T-cell (primary cell): ENCODE results near the gene FOCAD. TPM values are rescaled to one million over a fixed set of nuclear protein-coding genes. Genes with fewer than 3 reads are reported as not detected.

Experiments used
- ATAC-seq, 4 experiments: fragments of 200-7000 bp in 3 of 4; fragments of 150-1000 bp in 1 of 4; cut with Tn5 transposase; replicated peaks in 1 of 4; 1 replicate in 3 of 4; 2 replicates in 1 of 4; pipeline ENCODE4 v1.10.0; 2021; ENCODE audit warnings: moderate library complexity in 3 of 4, mild to moderate bottlenecking in 2 of 4, moderate number of reproducible peaks in 1 of 4
- CTCF ChIA-PET, 2 donors: fragments of 300-600 bp; sonication (Branson Sonifier 250); formaldehyde crosslinking; loops; one replicate each; lab custom pipeline; 2022; ENCODE audit warnings: antibody characterized with exemption in 2 of 2; lab: Charles Lee
- POLR2A ChIA-PET, 2 donors: fragments of 300-600 bp; sonication (Branson Sonifier 250); formaldehyde crosslinking; loops; one replicate each; lab custom pipeline; 2022; ENCODE audit warnings: antibody characterized with exemption in 2 of 2; lab: Charles Lee
- DNase-seq, 35 experiments: peaks; one replicate each; pipeline versions ENCODE4 v3.0.0 to v3.0.0-alpha.2; 2013 to 2023
- H3K27ac ChIP-seq: one replicate; pipeline ENCODE4 v1.5.1; 2013; ENCODE audit warnings: low read length
- H3K27me3 ChIP-seq, 2 experiments: replicated peaks in 1 of 2; 1 replicate in 1 of 2; 2 replicates in 1 of 2; pipeline versions ENCODE4 v1.6.1 to v1.7.0; 2013; ENCODE audit warnings: low read length in 1 of 2, mixed read lengths in 1 of 2; ENCODE audit not compliant: control insufficient read depth in 2 of 2, insufficient read depth in 2 of 2; ENCODE audit errors: extremely low read depth in 1 of 2
- H3K36me3 ChIP-seq, 2 donors: 1 replicate in 1 of 2; 2 replicates in 1 of 2; pipeline versions ENCODE4 v1.6.1 to v1.7.0; 2013; ENCODE audit warnings: low read length in 1 of 2; ENCODE audit not compliant: control insufficient read depth in 2 of 2, insufficient read depth in 1 of 2; ENCODE audit errors: extremely low read depth in 1 of 2
- H3K4me1 ChIP-seq, 2 experiments: 1 replicate in 1 of 2; 2 replicates in 1 of 2; pipeline versions ENCODE4 v1.6.1 to v1.7.0; 2013; ENCODE audit warnings: low read length in 2 of 2, mixed read lengths in 1 of 2; ENCODE audit not compliant: insufficient read depth in 2 of 2, control insufficient read depth in 1 of 2; ENCODE audit errors: extremely low read depth in 1 of 2
- H3K4me3 ChIP-seq, 2 donors: 1 replicate in 1 of 2; 2 replicates in 1 of 2; pipeline versions ENCODE4 v1.5.1 to v1.7.0; 2013; ENCODE audit warnings: mild to moderate bottlenecking in 2 of 2, low read length in 1 of 2, moderate library complexity in 1 of 2; ENCODE audit not compliant: control insufficient read depth in 1 of 2; ENCODE audit errors: extremely low read depth in 1 of 2
- H3K9me3 ChIP-seq: 2 replicates; pipeline ENCODE4 v1.7.0; 2013
- H3K27ac Mint-ChIP-seq, 2 donors: one replicate each; pipeline ENCODE4 v1.8.0; 2020 to 2021; ENCODE audit warnings: mild to moderate bottlenecking in 2 of 2, mixed read lengths in 2 of 2
- H3K27me3 Mint-ChIP-seq, 2 donors: one replicate each; pipeline ENCODE4 v1.8.0; 2021 to 2022; ENCODE audit warnings: mixed read lengths in 2 of 2
- H3K36me3 Mint-ChIP-seq: one replicate; pipeline ENCODE4 v1.8.0; 2021; ENCODE audit warnings: mixed read lengths
- H3K4me1 Mint-ChIP-seq, 3 donors: one replicate each; pipeline ENCODE4 v1.8.0; 2020 to 2022; ENCODE audit warnings: mixed read lengths in 3 of 3, mild to moderate bottlenecking in 1 of 3
- H3K4me3 Mint-ChIP-seq, 3 donors: one replicate each; pipeline ENCODE4 v1.8.0; 2020 to 2022; ENCODE audit warnings: mild to moderate bottlenecking in 3 of 3, mixed read lengths in 3 of 3, moderate library complexity in 3 of 3
- H3K9me3 Mint-ChIP-seq, 3 donors: one replicate each; pipeline ENCODE4 v1.8.0; 2020 to 2022; ENCODE audit warnings: mixed read lengths in 3 of 3
- WGBS: methylation state at CpG from one replicate; pipeline ENCODE4 v1.1.5; 2013; ENCODE audit warnings: missing lambda C conversion rate; ENCODE audit not compliant: insufficient coverage; 5-methylcytosine and 5-hydroxymethylcytosine counted together
- total RNA-seq, 35 experiments: library from RNA in 6 of 35; stranded (reverse) in 6 of 35; fragments of 120-200 nt in 1 of 35; gene quantifications; one replicate each; pipeline versions ENCODE4 v1.2.1 to v1.2.4 and lab custom pipeline; 2013 to 2026

The FOCAD gene
- total RNA-seq, 5 donors from 2014 or later (not counting 1 experiment from before 2014, with no cell fraction given): 13.4 to 29.0 (median 21.3) TPM

GRCh38 chr9:20786807-20787206 lies 102.7 kb downstream of the FOCAD start:
- CTCF ChIA-PET: no interaction called here
- ATAC-seq (no peak), DNase-seq (no peak)
- H3K27me3 Mint-ChIP-seq: no peaks in the 10 kb centered on the region
- H3K4me3 ChIP-seq: no peak overlapping the region
- H3K9me3 ChIP-seq: no peaks in the 10 kb centered on the region
- no peaks in the 10 kb centered on the region for H3K27me3 ChIP-seq
- H3K4me1 ChIP-seq: no peaks in the 10 kb centered on the region
- H3K4me1 Mint-ChIP-seq: no peaks in the 10 kb centered on the region
- peaks cover 0 to 8% of the 10 kb centered on the region in 2 donors for H3K36me3 ChIP-seq
- no peak overlapping the region for H3K27ac ChIP-seq
- no peak overlapping the region for H3K4me3 Mint-ChIP-seq
- H3K9me3 Mint-ChIP-seq: no peaks in the 10 kb centered on the region
- H3K36me3 Mint-ChIP-seq: peaks cover 52% of the 10 kb centered on the region
- POLR2A ChIA-PET: no interaction called here
- no peak overlapping the region for H3K27ac Mint-ChIP-seq
- WGBS: no CpG with 5 or more reads among the region's 1 CpG

DNA sequence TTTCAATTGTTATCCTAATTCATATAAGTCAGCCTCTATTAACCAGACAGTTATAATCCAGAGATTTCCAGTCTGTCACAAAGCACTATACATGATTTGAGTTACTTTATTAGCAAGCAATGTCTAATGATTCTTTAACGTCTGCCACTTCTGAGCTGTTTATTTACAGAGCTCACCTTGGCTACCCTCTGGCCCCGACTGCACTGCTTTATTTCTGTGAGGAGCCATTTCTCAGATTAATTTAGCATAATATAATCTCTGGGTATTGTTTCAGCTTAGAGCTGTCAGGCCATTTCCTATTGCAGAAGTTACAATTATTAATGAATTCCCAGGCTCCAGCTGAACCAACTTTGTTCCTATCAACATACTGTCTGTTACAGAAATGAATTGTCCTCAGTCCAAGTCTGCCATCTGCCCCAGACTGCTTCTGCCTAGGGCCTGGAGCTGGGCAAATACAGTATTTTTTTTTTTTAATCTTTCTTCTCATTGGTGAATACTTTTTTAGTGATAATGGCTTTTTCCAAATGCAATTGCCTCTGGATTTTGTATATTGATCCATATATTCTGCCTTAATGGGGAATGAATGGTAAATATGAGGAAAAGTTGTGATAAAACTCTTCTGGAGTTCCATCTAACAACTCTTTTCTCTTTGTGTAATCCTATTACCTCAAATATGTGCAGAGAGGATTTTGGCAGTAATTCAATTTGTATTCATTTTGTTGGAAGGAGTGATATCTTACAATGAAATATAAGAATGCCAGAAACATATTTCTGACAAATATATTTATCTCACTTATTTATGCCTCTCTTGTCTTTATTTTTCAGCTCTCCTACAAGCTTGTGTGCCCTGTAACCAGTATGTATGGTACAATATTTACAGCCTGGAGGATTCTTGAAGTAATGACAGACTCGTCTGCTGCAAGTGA lies 104.7 kb downstream of the FOCAD start:
- WGBS: no CpG with 5 or more reads among the region's 3 CpGs
- Mint-ChIP-seq H3K4me3 (no peak overlapping the region), H3K9me3 (no peaks in the 10 kb centered on the region), H3K27ac (no peak overlapping the region), H3K27me3 (no peaks in the 10 kb centered on the region), H3K36me3 (peaks cover 50% of the 10 kb centered on the region), H3K4me1 (no peaks in the 10 kb centered on the region)
- ChIA-PET POLR2A (no interaction called here), CTCF (interaction anchor here (0.7 to 0.8 kb wide), 2 partner anchors 19 to 50 kb away, joined by 3 to 4 read pairs; no protein-coding TSS in a partner anchor)
- Histone ChIP-seq H3K27ac (no peak overlapping the region), H3K9me3 (no peaks in the 10 kb centered on the region), H3K27me3 (no peaks in the 10 kb centered on the region), H3K4me3 (no peak overlapping the region), H3K4me1 (no peaks in the 10 kb centered on the region), H3K36me3 (peaks cover 0 to 8% of the 10 kb centered on the region in 2 donors)
- ATAC-seq (no peak), DNase-seq (no peak)

DNA sequence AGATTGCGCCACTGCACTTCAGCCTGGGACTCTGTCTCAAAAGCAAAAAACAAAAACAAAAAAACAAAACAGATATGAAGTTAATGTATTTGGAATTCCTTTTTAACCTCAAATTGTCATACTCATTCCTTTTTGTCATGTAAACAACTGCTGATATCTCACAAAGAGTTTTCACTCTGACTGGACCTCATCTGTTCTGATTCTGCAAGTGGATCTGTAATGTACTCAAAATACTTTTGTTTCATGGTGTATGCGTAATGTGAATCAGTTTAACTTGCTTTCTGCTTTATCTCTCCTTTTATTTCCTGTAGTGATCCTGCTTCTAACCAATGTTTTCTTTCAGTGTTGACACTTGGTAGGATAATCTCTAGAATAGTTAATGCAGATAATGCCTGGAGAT lies 106.7 kb downstream of the FOCAD start:
- POLR2A ChIA-PET: no interaction called here
- H3K36me3 Mint-ChIP-seq: peaks cover 49% of the 10 kb centered on the region
- no peak for DNase-seq

DNA sequence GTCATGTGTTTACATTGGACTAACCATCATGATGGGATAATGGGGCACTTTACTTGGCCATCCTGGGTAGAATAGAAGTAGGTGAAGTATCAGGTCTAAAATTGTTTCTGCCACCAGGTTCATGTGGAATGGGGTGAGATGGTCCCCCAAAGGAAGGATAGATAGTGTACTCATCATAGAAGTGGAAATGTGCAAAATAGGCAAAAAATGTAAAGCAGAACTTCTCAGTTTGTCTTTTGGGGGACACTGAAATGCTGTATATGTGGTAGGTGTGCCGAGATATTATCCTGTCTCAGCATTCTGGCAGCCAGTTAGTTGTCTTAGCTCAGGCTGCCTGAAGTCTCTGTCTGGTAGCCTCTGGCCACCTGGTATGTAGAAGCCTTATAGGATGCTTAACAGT lies 107.6 kb downstream of the FOCAD start:
- Mint-ChIP-seq H3K9me3 (no peaks in the 10 kb centered on the region), H3K36me3 (peaks cover 50% of the 10 kb centered on the region), H3K27me3 (no peaks in the 10 kb centered on the region), H3K4me3 (no peak overlapping the region), H3K4me1 (no peaks in the 10 kb centered on the region), H3K27ac (no peak overlapping the region)
- no peaks in the 10 kb centered on the region for H3K4me1 ChIP-seq
- peaks cover 0 to 8% of the 10 kb centered on the region in 2 donors for H3K36me3 ChIP-seq
- no peak overlapping the region for H3K4me3 ChIP-seq
- ATAC-seq (no peak), DNase-seq (no peak)
- H3K9me3 ChIP-seq: no peaks in the 10 kb centered on the region
- no peaks in the 10 kb centered on the region for H3K27me3 ChIP-seq
- POLR2A ChIA-PET: no interaction called here
- CTCF ChIA-PET: no interaction called here
- 80% methylated on average over 1 of the region's 1 CpG for WGBS
- no peak overlapping the region for H3K27ac ChIP-seq

More for the DNA sequence above, 106.7 kb downstream of the FOCAD start:
- no peak for ATAC-seq
- Histone ChIP-seq H3K36me3 (peaks cover 0 to 8% of the 10 kb centered on the region in 2 donors), H3K4me3 (no peak overlapping the region), H3K27ac (no peak overlapping the region), H3K4me1 (no peaks in the 10 kb centered on the region), H3K27me3 (no peaks in the 10 kb centered on the region), H3K9me3 (no peaks in the 10 kb centered on the region)
- no peaks in the 10 kb centered on the region for H3K9me3 Mint-ChIP-seq
- CTCF ChIA-PET: no interaction called here
- no peaks in the 10 kb centered on the region for H3K27me3 Mint-ChIP-seq
- H3K4me1 Mint-ChIP-seq: no peaks in the 10 kb centered on the region
- WGBS: no CpG with 5 or more reads among the region's 2 CpGs
- H3K27ac Mint-ChIP-seq: no peak overlapping the region
- H3K4me3 Mint-ChIP-seq: no peak overlapping the region

DNA sequence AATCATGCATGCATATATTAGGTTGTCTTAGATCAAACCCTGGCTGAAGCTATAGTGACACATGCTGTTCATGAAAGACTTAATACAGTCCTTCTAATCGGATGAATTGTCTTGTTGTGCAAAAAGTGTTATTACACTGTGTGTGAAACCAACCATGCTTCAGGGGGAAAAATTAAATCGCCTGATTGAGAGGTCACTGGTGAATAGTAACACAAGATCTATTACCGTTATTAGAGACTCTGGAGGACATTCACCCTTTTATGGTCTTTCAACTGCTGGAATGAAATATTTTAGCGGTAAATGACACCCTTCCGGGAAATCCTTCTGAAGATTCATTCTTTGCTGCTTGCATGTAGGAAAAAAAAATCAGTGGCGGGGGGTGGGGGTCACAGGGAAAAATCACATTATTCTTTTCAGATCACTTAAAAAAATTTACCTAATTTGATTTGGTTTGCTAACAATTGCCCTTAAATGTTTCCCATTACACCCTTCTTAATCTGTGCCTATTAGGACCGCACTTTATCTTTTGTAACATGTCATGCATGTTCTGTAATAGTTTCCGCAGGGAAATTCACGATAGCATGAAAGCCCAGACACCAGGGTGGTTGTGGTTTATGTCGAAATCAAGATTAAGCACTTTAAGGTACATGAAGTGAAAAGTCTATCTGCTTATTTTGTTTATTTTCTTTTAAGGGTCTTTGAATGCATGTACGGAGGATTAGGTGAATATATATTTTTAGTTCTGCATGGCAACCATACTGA lies 120.6 kb downstream of the FOCAD start:
- H3K27me3 ChIP-seq: no peaks in the 10 kb centered on the region
- H3K4me1 Mint-ChIP-seq: peaks cover 0 to 2% (median 0%) of the 10 kb centered on the region in 3 donors

DNA sequence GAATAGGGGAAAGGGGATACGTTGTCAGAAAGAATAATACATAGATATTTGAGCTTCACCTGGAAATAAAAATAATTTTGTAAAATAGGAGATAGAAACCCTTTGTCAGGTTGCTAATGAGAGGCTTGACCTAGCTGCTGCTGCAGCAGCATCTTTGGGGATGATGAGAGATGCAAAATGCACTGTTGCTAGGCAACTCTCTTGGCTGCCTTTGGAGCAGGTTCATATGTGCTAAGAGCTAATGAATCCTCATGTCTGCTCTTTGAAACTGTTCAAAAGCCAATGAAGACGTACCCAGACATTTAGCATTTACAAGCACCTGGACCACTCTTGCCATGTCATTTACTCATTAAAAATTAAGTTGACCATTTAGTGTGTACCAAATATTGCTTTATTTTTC lies 121.7 kb downstream of the FOCAD start:
- no peaks in the 10 kb centered on the region for H3K4me1 ChIP-seq
- Mint-ChIP-seq H3K36me3 (peaks cover 4% of the 10 kb centered on the region), H3K27me3 (no peaks in the 10 kb centered on the region), H3K9me3 (no peaks in the 10 kb centered on the region), H3K4me1 (peaks cover 2 to 6% (median 3%) of the 10 kb centered on the region in 3 donors), H3K4me3 (no peak overlapping the region), H3K27ac (no peak overlapping the region)
- H3K4me3 ChIP-seq: no peak overlapping the region
- ChIA-PET CTCF (no interaction called here), POLR2A (no interaction called here)
- WGBS: 100% methylated on average over 1 of the region's 2 CpGs
- H3K9me3 ChIP-seq: no peaks in the 10 kb centered on the region
- H3K27me3 ChIP-seq: no peaks in the 10 kb centered on the region
- no peaks in the 10 kb centered on the region for H3K36me3 ChIP-seq
- no peak for ATAC-seq
- H3K27ac ChIP-seq: no peak overlapping the region
- no peak for DNase-seq

More for the DNA sequence above, 120.6 kb downstream of the FOCAD start:
- ChIA-PET POLR2A (no interaction called here), CTCF (no interaction called here)
- no peaks in the 10 kb centered on the region for H3K4me1 ChIP-seq
- H3K9me3 ChIP-seq: no peaks in the 10 kb centered on the region
- no peak overlapping the region for H3K27ac ChIP-seq
- ATAC-seq (no peak), DNase-seq (no peak)
- H3K4me3 ChIP-seq: no peak overlapping the region
- Mint-ChIP-seq H3K4me3 (no peak overlapping the region), H3K36me3 (peaks cover 4% of the 10 kb centered on the region), H3K9me3 (no peaks in the 10 kb centered on the region), H3K27ac (no peak overlapping the region), H3K27me3 (no peaks in the 10 kb centered on the region)
- WGBS: 61% methylated on average over 2 of the region's 11 CpGs
- H3K36me3 ChIP-seq: no peaks in the 10 kb centered on the region
